ENCODE results near the gene PPM1F.

GRCh38 chr22:21948390-21948789, 4.3 kb downstream of the PPM1F start:
- TF ChIP-seq, protein P1, sequence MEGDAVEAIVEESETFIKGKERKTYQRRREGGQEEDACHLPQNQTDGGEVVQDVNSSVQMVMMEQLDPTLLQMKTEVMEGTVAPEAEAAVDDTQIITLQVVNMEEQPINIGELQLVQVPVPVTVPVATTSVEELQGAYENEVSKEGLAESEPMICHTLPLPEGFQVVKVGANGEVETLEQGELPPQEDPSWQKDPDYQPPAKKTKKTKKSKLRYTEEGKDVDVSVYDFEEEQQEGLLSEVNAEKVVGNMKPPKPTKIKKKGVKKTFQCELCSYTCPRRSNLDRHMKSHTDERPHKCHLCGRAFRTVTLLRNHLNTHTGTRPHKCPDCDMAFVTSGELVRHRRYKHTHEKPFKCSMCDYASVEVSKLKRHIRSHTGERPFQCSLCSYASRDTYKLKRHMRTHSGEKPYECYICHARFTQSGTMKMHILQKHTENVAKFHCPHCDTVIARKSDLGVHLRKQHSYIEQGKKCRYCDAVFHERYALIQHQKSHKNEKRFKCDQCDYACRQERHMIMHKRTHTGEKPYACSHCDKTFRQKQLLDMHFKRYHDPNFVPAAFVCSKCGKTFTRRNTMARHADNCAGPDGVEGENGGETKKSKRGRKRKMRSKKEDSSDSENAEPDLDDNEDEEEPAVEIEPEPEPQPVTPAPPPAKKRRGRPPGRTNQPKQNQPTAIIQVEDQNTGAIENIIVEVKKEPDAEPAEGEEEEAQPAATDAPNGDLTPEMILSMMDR (IDR thresholded peaks at IDR 0.05; ENCODE audit: low read depth, low read length): no peak
- TF ChIP-seq EZH2phosphoT487 (IDR thresholded peaks at IDR 0.05; ENCODE audit: low read depth): no peak

All from OCI-LY3 (cell line).